HepG2 (cell line): Measurements from ENCODE around the gene ANKRD11. TPM values are rescaled to one million over a fixed set of nuclear protein-coding genes. Genes with fewer than 3 reads are reported as not detected.

Experiments
- ATAC-seq: fragments of 200-7000 bp; cut with Tn5 transposase; 3 replicates; pipeline ENCODE4 v1.9.1; 2020; ENCODE audit warnings: mild to moderate bottlenecking, moderate library complexity
- BruUV-seq: library from RNA; stranded (reverse); fragments of 400-500 nt; replicated peaks from 2 replicates; lab custom pipeline; 2021; lab: Mats Ljungman, UMichigan
- CTCF ChIA-PET: fragments of 300-600 bp; formaldehyde crosslinking; extraction: SDS; loops from one replicate; lab custom pipeline; 2021; ENCODE audit warnings: low total read pairs, inconsistent platforms, low intra/inter-chr PET ratio; lab: Yijun Ruan, JAX
- POLR2A ChIA-PET: fragments of 350-600 bp; sonication (Branson Sonifier 250); formaldehyde crosslinking; loops from one replicate; lab custom pipeline; 2020; ENCODE audit warnings: antibody characterized with exemption, inconsistent platforms; lab: Yijun Ruan, JAX
- DNase-seq: peaks from one replicate; pipeline ENCODE4 v3.0.0-alpha.2; 2015; ENCODE audit warnings: low spot score
- FAIRE-seq: peaks from 3 replicates; lab custom pipeline; 2011; peaks lifted over from hg19 to GRCh38; lab: Jason Lieb, UNC
- H2AFZ ChIP-seq: one replicate; pipeline ENCODE4 v1.6.1; 2011; ENCODE audit warnings: low read length, inconsistent platforms
- H3K27ac ChIP-seq: fragments of 300-600 bp; 3 replicates; pipeline ENCODE4 v1.8.0; 2011; ENCODE audit warnings: mixed run types, mild to moderate bottlenecking, mixed read lengths, low read length, inconsistent platforms; ENCODE audit not compliant: insufficient read depth; ENCODE audit errors: extremely low read length
- H3K27me3 ChIP-seq, 2 experiments: fragments of 200-600 bp in 1 of 2; 2 replicates in 1 of 2; 3 replicates in 1 of 2; pipeline versions ENCODE4 v1.6.0 to v1.8.0; 2011; ENCODE audit warnings: low read length in 2 of 2, mild to moderate bottlenecking in 2 of 2, moderate library complexity in 2 of 2, inconsistent platforms in 1 of 2; ENCODE audit not compliant: insufficient read depth in 2 of 2, control insufficient read depth in 1 of 2
- H3K36me3 ChIP-seq, 2 experiments: fragments of 200-600 bp in 1 of 2; replicated peaks in 1 of 2; 2 replicates in 1 of 2; 3 replicates in 1 of 2; pipeline versions ENCODE4 v1.5.1 to v1.8.0; 2011; ENCODE audit warnings: low read length in 2 of 2, inconsistent platforms in 1 of 2; ENCODE audit not compliant: insufficient read depth in 2 of 2, control insufficient read depth in 1 of 2
- H3K4me1 ChIP-seq: 2 replicates; pipeline ENCODE4 v1.5.1; 2012; ENCODE audit warnings: low read length, inconsistent platforms; ENCODE audit not compliant: insufficient read depth
- H3K4me2 ChIP-seq: 2 replicates; pipeline ENCODE4 v1.6.0; 2011; ENCODE audit warnings: low read depth, low read length, inconsistent platforms
- H3K4me3 ChIP-seq, 3 experiments: fragments of 200-600 bp in 1 of 3; sonication (generic), shearing (Covaris generic) in 1 of 3; replicated peaks in 1 of 3; 2 replicates each; pipeline ENCODE4 v1.5.1; 2011 to 2016; ENCODE audit warnings: low read length in 3 of 3, inconsistent platforms in 2 of 3, low read depth in 2 of 3, mild to moderate bottlenecking in 2 of 3, control low read depth in 1 of 3, mixed read lengths in 1 of 3; ENCODE audit not compliant: insufficient read depth in 1 of 3
- H3K79me2 ChIP-seq: one replicate; pipeline ENCODE4 v1.6.1; 2011; ENCODE audit warnings: low read length, inconsistent platforms; ENCODE audit not compliant: insufficient read depth
- H3K9ac ChIP-seq: 2 replicates; pipeline ENCODE4 v1.6.0; 2011; ENCODE audit warnings: mild to moderate bottlenecking, low read depth, low read length, inconsistent platforms; ENCODE audit not compliant: insufficient read depth
- H3K9me3 ChIP-seq: 2 replicates; pipeline ENCODE4 v1.5.1; 2012; ENCODE audit warnings: mild to moderate bottlenecking, low read length
- H4K20me1 ChIP-seq: 2 replicates; pipeline ENCODE4 v1.6.0; 2011; ENCODE audit warnings: inconsistent platforms, mild to moderate bottlenecking, low read length, moderate library complexity; ENCODE audit not compliant: insufficient read depth
- CC2D1A ChIP-seq: sonication (generic); formaldehyde crosslinking; IDR thresholded peaks from 2 replicates; pipeline ENCODE4 v1.8.1; 2023; ENCODE audit warnings: mild to moderate bottlenecking, missing genetic modification reagents
- FOXC1 ChIP-seq: sonication (generic); formaldehyde crosslinking; IDR thresholded peaks from 2 replicates; pipeline ENCODE4 v1.8.0; 2022; ENCODE audit warnings: mild to moderate bottlenecking, missing genetic modification reagents, borderline replicate concordance
- PTBP1 ChIP-seq: fragments of 200-400 bp; formaldehyde crosslinking; IDR thresholded peaks from 2 replicates; pipeline ENCODE4 v1.6.1; 2018; ENCODE audit warnings: low read length, low read depth; ENCODE audit not compliant: poor library complexity, severe bottlenecking
- RNF2 ChIP-seq: fragments of 450-650 bp; conservative IDR thresholded peaks from 2 replicates; pipeline ENCODE4 v1.6.1; 2016; ENCODE audit warnings: low read depth
- ZNF460 ChIP-seq: sonication (generic); formaldehyde crosslinking; IDR thresholded peaks from 2 replicates; pipeline ENCODE4 v1.5.1; 2020; ENCODE audit warnings: missing genetic modification reagents, mild to moderate bottlenecking, borderline replicate concordance
- ZNF557 ChIP-seq: sonication (generic); formaldehyde crosslinking; IDR thresholded peaks from 2 replicates; pipeline ENCODE4 v1.4.0; 2020; ENCODE audit warnings: missing genetic modification reagents
- ZNF713 ChIP-seq: sonication (generic); formaldehyde crosslinking; IDR thresholded peaks from 2 replicates; pipeline ENCODE4 v1.4.0; 2020; ENCODE audit warnings: mild to moderate bottlenecking, missing genetic modification reagents
- WGBS: methylation state at CpG from one replicate; pipeline ENCODE4 v1.1.6; 2017; ENCODE audit warnings: low lambda C conversion rate; 5-methylcytosine and 5-hydroxymethylcytosine counted together
- in situ Hi-C: cut with HindIII; loops from 2 replicates; pipeline ENCODE4 v1.10.0; 2017; ENCODE audit warnings: low pct_unique_long_range_greater_than_20kb; ENCODE audit not compliant: extremely low pct_ligation_motif_present
- intact Hi-C: fragments of 100-400 bp; cut with micrococcal nuclease; formaldehyde crosslinking; loops from one replicate; pipeline ENCODE4 v1.10.0; 2022; ENCODE audit not compliant: unreplicated experiment
- polyA plus RNA-seq, 8 experiments: library from polyadenylated mRNA; depleted of rRNA in 3 of 8; stranded (reverse) in 7 of 8; unstranded in 1 of 8; fragments of >200 nt; fragmentation: Illumina TruSeq in 4 of 8; extraction: Trizol in 4 of 8; gene quantifications; 2 replicates each; pipeline versions ENCODE4 v1.2.1 to v1.2.3, GENCODE V29; 2011 to 2016; ENCODE audit warnings: low read depth in 4 of 8, missing spikeins in 1 of 8, mixed read lengths in 1 of 8; ENCODE audit not compliant: insufficient read depth in 1 of 8
- total RNA-seq, 5 experiments: library from RNA; depleted of rRNA; stranded (reverse); fragments of >200 nt; fragmentation: Illumina TruSeq; extraction: Trizol; gene quantifications; 2 replicates each; pipeline ENCODE4 v1.2.3, GENCODE V29; 2016; ENCODE audit warnings: low read depth in 1 of 5
- TF ChIP-seq, protein P1 (sequence below): IDR thresholded peaks from 2 replicates; pipeline ENCODE4 v1.6.1; 2018; ENCODE audit warnings: missing genetic modification reagents, mild to moderate bottlenecking, missing compliant biosample characterization
- TF ChIP-seq, protein P2 (sequence below): IDR thresholded peaks from 2 replicates; pipeline ENCODE4 v1.6.1; 2018; ENCODE audit warnings: missing genetic modification reagents
- TF ChIP-seq, protein P3 (sequence below): sonication (generic); formaldehyde crosslinking; IDR thresholded peaks from 2 replicates; pipeline ENCODE4 v1.8.1; 2023; ENCODE audit warnings: mild to moderate bottlenecking, missing genetic modification reagents
- TF ChIP-seq, protein P4 (sequence below): sonication (generic); formaldehyde crosslinking; IDR thresholded peaks from 2 replicates; pipeline ENCODE4 v1.4.0; 2020; ENCODE audit warnings: missing genetic modification reagents, borderline replicate concordance

The ANKRD11 gene
- total and polyA plus RNA-seq, 2 of the 13 experiments (the other 11 are each of a cell fraction or from before 2014, with no cell fraction given) = 21.4 to 38.4 TPM

DNA sequence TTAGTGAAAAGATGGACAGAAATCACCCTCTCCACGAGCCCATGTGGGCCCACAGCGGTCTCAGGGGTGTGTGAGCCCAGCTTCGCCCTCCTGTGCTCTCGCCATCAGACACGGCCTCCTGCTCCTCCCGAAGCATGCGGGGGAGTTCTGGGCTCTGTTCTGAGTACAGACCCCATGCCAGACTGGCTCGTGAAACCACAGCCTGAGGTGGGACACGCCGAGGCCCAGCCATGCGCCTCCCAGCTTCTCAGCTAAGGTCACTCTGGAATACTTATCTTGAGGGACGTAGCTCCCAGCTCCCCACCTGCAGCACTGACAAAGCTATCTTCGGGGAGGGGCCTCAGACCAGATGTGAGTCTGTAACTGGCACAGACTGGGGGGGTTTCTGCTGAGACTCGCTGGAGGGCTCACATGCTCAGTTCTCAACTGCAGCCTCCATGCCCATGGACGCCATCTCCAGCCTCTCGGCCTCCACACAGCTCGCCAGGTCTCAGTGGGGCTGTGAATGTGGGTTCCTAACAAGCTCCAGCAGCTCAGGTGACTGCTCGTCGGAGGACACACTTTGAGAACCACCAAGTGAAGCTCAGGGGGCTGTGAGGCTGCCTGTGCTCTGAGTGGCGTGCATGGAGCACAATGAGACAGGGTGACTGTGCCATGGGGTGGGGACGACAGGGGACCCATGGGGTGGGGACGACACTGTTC lies 177.6 kb downstream of the ANKRD11 start (continued):
- TF ChIP-seq, protein P1, sequence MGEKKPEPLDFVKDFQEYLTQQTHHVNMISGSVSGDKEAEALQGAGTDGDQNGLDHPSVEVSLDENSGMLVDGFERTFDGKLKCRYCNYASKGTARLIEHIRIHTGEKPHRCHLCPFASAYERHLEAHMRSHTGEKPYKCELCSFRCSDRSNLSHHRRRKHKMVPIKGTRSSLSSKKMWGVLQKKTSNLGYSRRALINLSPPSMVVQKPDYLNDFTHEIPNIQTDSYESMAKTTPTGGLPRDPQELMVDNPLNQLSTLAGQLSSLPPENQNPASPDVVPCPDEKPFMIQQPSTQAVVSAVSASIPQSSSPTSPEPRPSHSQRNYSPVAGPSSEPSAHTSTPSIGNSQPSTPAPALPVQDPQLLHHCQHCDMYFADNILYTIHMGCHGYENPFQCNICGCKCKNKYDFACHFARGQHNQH = no peak
- TF ChIP-seq, protein P2, sequence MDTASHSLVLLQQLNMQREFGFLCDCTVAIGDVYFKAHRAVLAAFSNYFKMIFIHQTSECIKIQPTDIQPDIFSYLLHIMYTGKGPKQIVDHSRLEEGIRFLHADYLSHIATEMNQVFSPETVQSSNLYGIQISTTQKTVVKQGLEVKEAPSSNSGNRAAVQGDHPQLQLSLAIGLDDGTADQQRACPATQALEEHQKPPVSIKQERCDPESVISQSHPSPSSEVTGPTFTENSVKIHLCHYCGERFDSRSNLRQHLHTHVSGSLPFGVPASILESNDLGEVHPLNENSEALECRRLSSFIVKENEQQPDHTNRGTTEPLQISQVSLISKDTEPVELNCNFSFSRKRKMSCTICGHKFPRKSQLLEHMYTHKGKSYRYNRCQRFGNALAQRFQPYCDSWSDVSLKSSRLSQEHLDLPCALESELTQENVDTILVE = no peak
- TF ChIP-seq, protein P3, sequence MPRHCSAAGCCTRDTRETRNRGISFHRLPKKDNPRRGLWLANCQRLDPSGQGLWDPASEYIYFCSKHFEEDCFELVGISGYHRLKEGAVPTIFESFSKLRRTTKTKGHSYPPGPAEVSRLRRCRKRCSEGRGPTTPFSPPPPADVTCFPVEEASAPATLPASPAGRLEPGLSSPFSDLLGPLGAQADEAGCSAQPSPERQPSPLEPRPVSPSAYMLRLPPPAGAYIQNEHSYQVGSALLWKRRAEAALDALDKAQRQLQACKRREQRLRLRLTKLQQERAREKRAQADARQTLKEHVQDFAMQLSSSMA (CRISPR knock-in tag) = no peak
- TF ChIP-seq ZNF557 (CRISPR knock-in tag) (no peak), CC2D1A (CRISPR knock-in tag) (no peak), ZNF460 (no peak)

DNA sequence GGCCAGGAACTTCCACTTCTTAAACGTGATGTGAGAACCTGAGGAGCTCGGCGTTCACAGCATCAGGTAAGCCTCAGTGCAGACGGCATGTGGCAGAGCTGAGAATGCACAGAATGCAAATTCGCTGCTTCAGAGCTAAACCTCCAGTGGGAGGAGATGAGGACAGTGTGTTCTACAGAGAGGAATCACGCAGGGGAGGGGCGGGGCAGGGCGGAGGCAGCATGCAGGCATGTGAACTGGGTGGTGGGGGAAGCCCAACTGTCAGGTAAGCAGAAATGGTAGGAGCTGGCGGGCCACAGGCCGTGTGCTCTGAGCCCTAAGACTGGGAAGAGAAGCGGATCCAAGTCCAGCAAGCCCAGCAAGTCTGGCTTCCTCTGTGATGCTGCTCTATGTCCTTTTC lies 178.2 kb downstream of the ANKRD11 start:
- CTCF ChIA-PET = no interaction called here
- no peak overlapping the region for H3K4me3 ChIP-seq
- H2AFZ ChIP-seq = no peak overlapping the region
- intact Hi-C loops (no loop called here), in situ Hi-C loops (no loop called here)
- FAIRE-seq (no peak), DNase-seq (no peak), ATAC-seq (no peak)
- peaks cover 87% of the 10 kb centered on the region for H4K20me1 ChIP-seq
- H3K9ac ChIP-seq = no peak overlapping the region
- no peaks in the 10 kb centered on the region for H3K27me3 ChIP-seq
- BruUV-seq = no TSS peak
- H3K4me1 ChIP-seq = 0 out of 2 replicates have a peak, but pooled peaks cover 7% of the 10 kb centered on the region
- no peak overlapping the region for H3K27ac ChIP-seq
- H3K36me3 ChIP-seq = peaks cover 35 to 87% of the 10 kb centered on the region in 2 experiments
- 94% methylated on average over 11 of the region's 11 CpGs for WGBS
- no peak overlapping the region for H3K4me2 ChIP-seq
- H3K79me2 ChIP-seq = peaks cover 98% of the 10 kb centered on the region
- POLR2A ChIA-PET = no interaction called here
- no peaks in the 10 kb centered on the region for H3K9me3 ChIP-seq
- TF ChIP-seq FOXC1 (CRISPR knock-in tag) (no peak), ZNF713 (no peak), RNF2 (no peak), PTBP1 (no peak)
- TF ChIP-seq, protein P4, sequence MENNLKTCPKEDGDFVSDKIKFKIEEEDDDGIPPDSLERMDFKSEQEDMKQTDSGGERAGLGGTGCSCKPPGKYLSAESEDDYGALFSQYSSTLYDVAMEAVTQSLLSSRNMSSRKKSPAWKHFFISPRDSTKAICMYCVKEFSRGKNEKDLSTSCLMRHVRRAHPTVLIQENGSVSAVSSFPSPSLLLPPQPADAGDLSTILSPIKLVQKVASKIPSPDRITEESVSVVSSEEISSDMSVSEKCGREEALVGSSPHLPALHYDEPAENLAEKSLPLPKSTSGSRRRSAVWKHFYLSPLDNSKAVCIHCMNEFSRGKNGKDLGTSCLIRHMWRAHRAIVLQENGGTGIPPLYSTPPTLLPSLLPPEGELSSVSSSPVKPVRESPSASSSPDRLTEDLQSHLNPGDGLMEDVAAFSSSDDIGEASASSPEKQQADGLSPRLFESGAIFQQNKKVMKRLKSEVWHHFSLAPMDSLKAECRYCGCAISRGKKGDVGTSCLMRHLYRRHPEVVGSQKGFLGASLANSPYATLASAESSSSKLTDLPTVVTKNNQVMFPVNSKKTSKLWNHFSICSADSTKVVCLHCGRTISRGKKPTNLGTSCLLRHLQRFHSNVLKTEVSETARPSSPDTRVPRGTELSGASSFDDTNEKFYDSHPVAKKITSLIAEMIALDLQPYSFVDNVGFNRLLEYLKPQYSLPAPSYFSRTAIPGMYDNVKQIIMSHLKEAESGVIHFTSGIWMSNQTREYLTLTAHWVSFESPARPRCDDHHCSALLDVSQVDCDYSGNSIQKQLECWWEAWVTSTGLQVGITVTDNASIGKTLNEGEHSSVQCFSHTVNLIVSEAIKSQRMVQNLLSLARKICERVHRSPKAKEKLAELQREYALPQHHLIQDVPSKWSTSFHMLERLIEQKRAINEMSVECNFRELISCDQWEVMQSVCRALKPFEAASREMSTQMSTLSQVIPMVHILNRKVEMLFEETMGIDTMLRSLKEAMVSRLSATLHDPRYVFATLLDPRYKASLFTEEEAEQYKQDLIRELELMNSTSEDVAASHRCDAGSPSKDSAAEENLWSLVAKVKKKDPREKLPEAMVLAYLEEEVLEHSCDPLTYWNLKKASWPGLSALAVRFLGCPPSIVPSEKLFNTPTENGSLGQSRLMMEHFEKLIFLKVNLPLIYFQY (CRISPR knock-in tag) = no peak
